GM23338 (cell line): ENCODE results near the gene ZNF469.

ENCODE experiments used
- CREB1 ChIP-seq: fragments of 250-450 bp; sonication (Bioruptor Pico); IDR thresholded peaks from 2 replicates; pipeline ENCODE4 v1.5.0; 2020; ENCODE audit warnings: low read depth, mild to moderate bottlenecking, moderate library complexity
- CTCF ChIP-seq, 2 experiments: fragments of 200-600 bp in 1 of 2; sonication (generic) in 1 of 2; conservative IDR thresholded peaks; 2 replicates each; pipeline versions ENCODE4 v1.5.1 to v1.6.1; 2016 to 2017; ENCODE audit warnings: antibody characterized with exemption in 2 of 2, low read depth in 2 of 2, mild to moderate bottlenecking in 2 of 2, moderate library complexity in 1 of 2
- EZH2 ChIP-seq: fragments of 200-600 bp; sonication (generic); IDR thresholded peaks from one replicate; pipeline ENCODE4 v1.8.0; 2017; ENCODE audit warnings: antibody characterized with exemption, mild to moderate bottlenecking, low read depth; ENCODE audit not compliant: unreplicated experiment
- EZH2phosphoT487 ChIP-seq: fragments of 200-600 bp; sonication (generic); IDR thresholded peaks from one replicate; pipeline ENCODE4 v1.8.1; 2018; ENCODE audit warnings: antibody characterized with exemption; ENCODE audit not compliant: unreplicated experiment
- POLR2AphosphoS5 ChIP-seq: IDR thresholded peaks from 2 replicates; pipeline ENCODE4 v1.6.1; 2016; ENCODE audit warnings: antibody characterized with exemption, low read depth
- REST ChIP-seq: IDR thresholded peaks from one replicate; pipeline ENCODE4 v1.6.1; 2018; ENCODE audit warnings: antibody characterized with exemption; ENCODE audit not compliant: unreplicated experiment
- ZNF331 ChIP-seq: fragments of 250-450 bp; sonication (Bioruptor Pico); IDR thresholded peaks from 2 replicates; pipeline ENCODE4 v1.5.0; 2020; ENCODE audit warnings: low read depth, mild to moderate bottlenecking, moderate library complexity

GRCh38 chr16:88354229-88355092 lies 28.3 kb upstream of the ZNF469 start:
- TF ChIP-seq EZH2 (no peak), CTCF (conservative IDR thresholded peaks at IDR 0.05; ENCODE audit: low read depth in 2 of 2) (no peak), EZH2phosphoT487 (no peak), POLR2AphosphoS5 (no peak), CREB1 (CRISPR knock-in tag) (no peak), REST (no peak), ZNF331 (CRISPR knock-in tag) (no peak)
